Memory B cell (primary cell): ENCODE results near the gene ADA.

Experiments
- ATAC-seq: fragments of 150-1000 bp; cut with Tn5 transposase; 2 replicates; pipeline ENCODE4 v1.10.0; 2021; ENCODE audit warnings: low read depth, mild to moderate bottlenecking, moderate library complexity
- DNase-seq, 2 donors: peaks; one replicate each; pipeline ENCODE4 v3.0.0; 2022; ENCODE audit warnings: low spot score in 2 of 2
- H3K27ac Mint-ChIP-seq: one replicate; pipeline ENCODE4 v1.8.0; 2022; ENCODE audit warnings: mild to moderate bottlenecking, moderate library complexity, mixed read lengths
- H3K27me3 Mint-ChIP-seq: one replicate; pipeline ENCODE4 v1.8.0; 2022; ENCODE audit warnings: mixed read lengths
- H3K36me3 Mint-ChIP-seq: one replicate; pipeline ENCODE4 v1.8.0; 2022; ENCODE audit warnings: mild to moderate bottlenecking, mixed read lengths
- H3K4me1 Mint-ChIP-seq: one replicate; pipeline ENCODE4 v1.8.0; 2022; ENCODE audit warnings: mixed read lengths
- H3K4me3 Mint-ChIP-seq: one replicate; pipeline ENCODE4 v1.8.0; 2022; ENCODE audit warnings: mild to moderate bottlenecking, moderate library complexity, mixed read lengths
- H3K9me3 Mint-ChIP-seq: one replicate; pipeline ENCODE4 v1.8.0; 2022; ENCODE audit warnings: mixed read lengths

Gene ADA

DNA sequence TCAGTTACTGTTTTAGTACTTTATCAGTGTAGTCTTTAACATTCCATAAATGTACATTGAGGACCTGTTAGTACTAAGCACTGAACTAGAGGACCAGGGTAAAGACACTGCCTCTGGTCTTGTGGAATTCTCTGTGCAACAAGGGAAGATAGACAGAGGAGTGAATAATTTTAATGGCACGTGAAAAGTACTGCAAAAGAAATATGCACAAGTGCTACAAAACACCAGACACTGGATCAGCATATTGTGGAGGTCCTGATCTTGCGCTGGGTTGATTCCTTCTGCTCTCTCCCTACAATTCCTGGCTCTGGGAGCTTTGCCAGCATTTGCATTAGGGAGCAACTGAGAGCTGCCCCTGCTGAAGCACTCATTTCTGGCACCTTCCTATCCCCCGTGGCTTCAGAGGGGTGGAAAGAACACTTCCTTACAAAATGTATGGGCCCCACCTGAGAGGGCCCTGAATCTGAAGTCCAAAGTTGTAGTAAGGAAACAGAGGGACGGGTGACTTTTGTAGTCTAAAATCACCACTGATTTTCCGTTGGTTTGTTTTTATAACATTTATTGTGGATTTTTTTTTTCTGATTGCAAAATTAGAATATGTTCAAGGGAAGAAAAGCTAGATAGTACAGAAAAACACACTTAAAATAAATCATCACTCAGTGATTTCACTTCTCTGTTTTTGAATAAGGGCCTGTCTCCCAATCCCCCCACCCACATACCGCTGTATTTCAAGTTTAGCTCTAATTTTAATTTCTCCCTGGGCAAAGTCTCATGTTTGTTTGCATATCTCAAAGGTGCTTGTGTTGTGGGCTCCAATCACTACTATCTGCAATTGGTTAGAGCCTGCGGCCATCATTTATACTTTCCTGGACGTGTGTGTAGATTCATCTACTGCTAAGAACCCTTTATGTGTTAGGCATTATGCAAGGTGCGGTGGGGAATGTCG is 64.2 kb downstream of the ADA start:
- Mint-ChIP-seq H3K36me3 (peaks cover 21% of the 10 kb centered on the region), H3K27me3 (no peaks in the 10 kb centered on the region), H3K27ac (peak overlapping the region; percentile 97), H3K9me3 (peaks cover 2% of the 10 kb centered on the region), H3K4me1 (peaks cover 64% of the 10 kb centered on the region), H3K4me3 (peak overlapping the region; percentile 92)
- no peak for DNase-seq
- ATAC-seq: no peak

DNA sequence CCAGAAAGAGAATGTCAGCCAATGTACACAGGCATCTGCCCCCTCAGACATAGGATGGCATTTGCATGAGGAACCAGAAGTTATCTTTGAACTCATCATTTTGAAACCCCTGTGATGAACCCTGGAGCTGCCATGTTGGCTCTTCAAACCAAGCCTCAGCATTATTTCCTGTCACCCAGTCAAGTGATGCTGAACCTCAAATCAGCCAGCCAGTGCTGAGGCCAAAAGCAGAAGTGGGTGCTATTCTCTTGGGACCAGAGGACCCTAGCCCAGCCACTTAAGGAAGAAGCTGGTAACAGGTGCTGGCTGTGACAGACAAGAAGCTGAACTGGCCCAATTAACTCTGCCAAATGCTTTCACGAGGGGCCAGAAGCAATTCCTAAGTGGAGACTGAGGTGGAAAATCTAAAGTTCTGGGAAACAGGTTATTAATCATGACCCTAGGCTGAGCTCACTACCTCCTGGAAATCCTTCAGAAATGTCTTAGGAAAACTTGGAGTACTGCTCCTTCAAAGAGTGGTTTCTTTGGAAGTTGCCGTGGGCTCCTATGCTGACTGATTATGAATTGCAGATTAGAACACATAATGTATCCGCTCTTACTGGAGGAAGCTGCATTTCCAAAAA is 65.1 kb downstream of the ADA start:
- peaks cover 70% of the 10 kb centered on the region for H3K4me1 Mint-ChIP-seq
- DNase-seq (peak; percentile 65 to 86), ATAC-seq (peak; percentile 85)
- peaks cover 21% of the 10 kb centered on the region for H3K36me3 Mint-ChIP-seq
- peaks cover 2% of the 10 kb centered on the region for H3K9me3 Mint-ChIP-seq
- peak overlapping the region; percentile 97 for H3K27ac Mint-ChIP-seq
- H3K4me3 Mint-ChIP-seq: peak overlapping the region; percentile 92
- H3K27me3 Mint-ChIP-seq: no peaks in the 10 kb centered on the region

DNA sequence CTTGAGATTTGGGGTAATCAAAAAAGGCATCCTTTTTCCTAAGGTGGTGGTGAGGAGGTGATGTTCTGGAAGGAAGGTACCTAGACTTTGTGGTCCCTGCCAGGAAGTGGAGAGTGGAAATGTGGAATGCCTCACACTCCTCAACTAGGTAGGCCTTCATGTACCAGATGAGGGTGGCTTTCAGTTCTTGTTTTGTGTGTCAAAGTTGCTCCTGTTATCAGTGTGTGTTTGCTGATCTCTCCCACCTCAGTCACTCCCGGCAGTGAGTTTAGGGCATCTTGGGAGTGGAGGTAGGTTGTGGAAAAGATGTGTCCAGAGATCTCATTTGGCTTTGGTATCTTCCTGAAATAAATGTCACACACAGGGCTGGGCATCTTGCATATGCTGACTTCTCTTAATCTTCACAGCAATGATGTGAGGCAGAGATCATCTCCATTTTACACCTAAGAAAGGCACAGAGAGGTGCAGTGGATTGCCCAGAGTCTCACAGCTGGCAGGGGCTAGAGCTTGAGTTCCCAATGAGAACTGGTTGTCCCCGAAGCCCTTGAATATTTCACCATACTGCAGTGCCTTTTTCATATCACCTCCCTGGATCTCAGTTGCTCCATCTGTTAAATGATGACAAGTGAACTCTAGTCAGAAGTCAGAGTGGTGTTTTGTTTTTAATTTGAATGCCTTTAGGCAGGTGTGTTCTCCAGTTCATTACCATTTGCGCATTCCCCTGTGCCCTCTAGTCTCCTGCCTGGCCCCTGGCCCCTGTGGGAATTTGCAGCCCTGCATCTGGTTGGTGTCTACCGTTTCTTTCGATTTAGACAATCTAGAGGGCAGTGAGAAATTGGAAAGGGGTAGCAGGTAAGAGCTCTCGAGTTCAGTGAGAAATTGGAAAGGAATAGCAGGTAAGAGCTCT is 66.2 kb downstream of the ADA start:
- Mint-ChIP-seq H3K27ac (peak overlapping the region; percentile 97), H3K27me3 (no peaks in the 10 kb centered on the region)

DNA sequence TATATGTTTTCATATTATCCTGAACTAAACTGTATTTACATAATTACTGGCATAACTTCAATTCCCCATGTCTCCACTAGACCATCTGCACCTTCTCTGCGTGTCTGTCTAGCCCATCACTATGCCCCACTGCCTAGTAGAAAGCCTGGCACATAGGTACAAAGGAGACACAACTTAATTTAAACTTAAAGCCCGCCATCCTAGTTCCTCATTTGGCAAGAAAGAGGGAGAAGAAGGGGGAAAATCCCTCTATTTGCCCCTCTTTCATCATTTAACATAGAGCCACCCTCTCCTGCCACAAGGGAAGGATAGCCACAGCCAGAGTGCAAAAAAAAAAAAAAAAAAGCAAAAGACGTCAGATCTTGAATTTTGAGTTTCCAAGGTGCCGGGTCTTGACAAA is 67.3 kb downstream of the ADA start:
- H3K4me3 Mint-ChIP-seq: peak overlapping the region; percentile 92
- H3K4me1 Mint-ChIP-seq: peaks cover 78% of the 10 kb centered on the region
- H3K36me3 Mint-ChIP-seq: peaks cover 8% of the 10 kb centered on the region
- peak overlapping the region; percentile 97 for H3K27ac Mint-ChIP-seq
- ATAC-seq (peak; percentile 18), DNase-seq (no peak)
- no peaks in the 10 kb centered on the region for H3K27me3 Mint-ChIP-seq
- H3K9me3 Mint-ChIP-seq: peaks cover 2% of the 10 kb centered on the region

More for the DNA sequence above, 66.2 kb downstream of the ADA start:
- ATAC-seq (no peak), DNase-seq (no peak)
- Mint-ChIP-seq H3K9me3 (peaks cover 2% of the 10 kb centered on the region), H3K4me3 (peak overlapping the region; percentile 92), H3K4me1 (peaks cover 75% of the 10 kb centered on the region), H3K36me3 (peaks cover 15% of the 10 kb centered on the region)

DNA sequence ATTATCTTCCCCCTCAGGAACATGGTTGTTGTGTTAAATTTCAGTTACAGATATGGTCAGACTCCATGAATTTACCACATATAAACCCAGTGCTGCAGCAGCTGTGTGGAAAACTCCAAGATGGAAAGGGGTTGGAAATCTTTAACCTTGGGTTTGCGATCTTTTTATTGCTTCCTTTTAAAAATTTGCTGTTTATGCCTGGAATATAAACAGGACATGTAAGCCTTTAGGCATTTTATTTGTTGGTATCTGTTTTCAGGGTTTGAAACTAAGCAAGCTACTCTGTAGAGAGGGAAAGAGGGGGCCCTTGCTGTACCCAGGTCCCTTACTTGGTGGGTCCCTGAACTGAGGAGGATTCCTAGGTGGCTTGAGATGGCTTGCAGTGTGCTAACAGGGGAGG is 68.3 kb downstream of the ADA start:
- Mint-ChIP-seq H3K27ac (peak overlapping the region; percentile 97), H3K4me1 (peaks cover 77% of the 10 kb centered on the region), H3K36me3 (peaks cover 3% of the 10 kb centered on the region), H3K27me3 (no peaks in the 10 kb centered on the region), H3K9me3 (peaks cover 2% of the 10 kb centered on the region), H3K4me3 (peak overlapping the region; percentile 92)
- DNase-seq: no peak
- no peak for ATAC-seq

DNA sequence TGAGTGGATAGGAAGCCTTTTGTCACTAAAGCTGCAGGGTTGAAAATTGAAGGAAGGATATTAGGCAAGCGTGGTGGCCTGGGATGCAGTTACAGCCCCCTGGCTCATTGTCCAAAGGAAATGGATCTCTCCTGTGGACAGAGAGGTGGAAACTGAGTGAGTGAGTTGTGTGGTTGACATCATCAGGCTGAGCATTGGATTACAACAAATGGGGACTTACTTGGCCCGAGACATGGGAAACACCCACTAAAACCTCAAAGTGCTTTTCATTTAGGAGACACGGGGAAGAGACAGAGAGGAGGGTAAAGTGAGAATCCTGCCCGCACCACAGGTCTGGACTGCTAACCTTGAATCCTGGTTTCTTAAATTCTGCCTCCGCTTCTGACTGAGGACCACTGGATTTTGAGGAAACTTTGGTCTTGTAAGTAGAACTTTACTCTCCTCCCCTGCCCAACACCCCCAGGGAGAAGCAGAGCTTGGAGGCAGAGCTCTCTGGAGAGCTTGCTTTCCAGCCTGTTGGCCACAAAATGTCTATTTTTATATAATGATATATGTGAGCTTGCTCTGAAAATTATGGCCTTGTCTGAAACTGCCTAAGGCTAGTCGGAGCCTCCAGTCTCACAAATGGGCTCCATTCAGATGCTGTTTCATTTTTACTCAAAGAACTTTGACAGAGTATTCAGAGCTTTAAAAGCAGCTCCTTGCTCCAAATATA is 69.0 kb downstream of the ADA start, which contains the start of gene PKIG:
Gene PKIG, plus strand, starts transcription at position 269 of the 715 bp plus-strand sequence. CDS start 31,978 bp downstream, outside the sequence.
- peak within 1 kb of the TSS; percentile 97 for H3K27ac Mint-ChIP-seq

DNA sequence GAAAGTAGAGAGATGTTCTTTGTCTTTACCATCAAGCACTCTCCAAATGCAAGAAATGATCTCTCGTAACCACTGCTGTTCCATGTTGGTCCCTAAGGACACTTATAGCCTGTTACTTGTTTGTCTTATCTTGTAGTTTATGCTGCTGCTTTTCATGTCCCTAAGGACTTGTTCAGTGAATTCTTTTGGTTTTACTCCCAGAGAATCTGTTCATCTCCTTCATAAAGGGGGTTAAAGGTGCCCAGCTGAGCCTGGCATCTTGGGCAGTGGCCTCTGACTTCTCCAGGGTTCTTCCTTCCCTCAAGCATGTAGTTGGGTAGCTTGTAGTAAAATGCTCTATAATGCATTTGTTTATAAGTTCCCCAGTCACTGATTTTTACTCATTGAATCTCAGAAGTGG is 70.0 kb downstream of the ADA start:
- Mint-ChIP-seq H3K36me3 (no peaks in the 10 kb centered on the region), H3K4me3 (peak overlapping the region; percentile 92), H3K27me3 (no peaks in the 10 kb centered on the region), H3K27ac (peak overlapping the region; percentile 97), H3K4me1 (peaks cover 64% of the 10 kb centered on the region), H3K9me3 (no peaks in the 10 kb centered on the region)
- DNase-seq: no peak
- ATAC-seq: no peak

More for the DNA sequence above, 69.0 kb downstream of the ADA start, which contains the start of gene PKIG:
- ATAC-seq (no peak), DNase-seq (no peak)
- Mint-ChIP-seq H3K36me3 (no peaks in the 10 kb centered on the region), H3K9me3 (no peaks in the 10 kb centered on the region), H3K4me3 (peak within 1 kb of the TSS; percentile 92), H3K27me3 (no peaks in the 10 kb centered on the region), H3K4me1 (peaks cover 70% of the 10 kb centered on the region)

DNA sequence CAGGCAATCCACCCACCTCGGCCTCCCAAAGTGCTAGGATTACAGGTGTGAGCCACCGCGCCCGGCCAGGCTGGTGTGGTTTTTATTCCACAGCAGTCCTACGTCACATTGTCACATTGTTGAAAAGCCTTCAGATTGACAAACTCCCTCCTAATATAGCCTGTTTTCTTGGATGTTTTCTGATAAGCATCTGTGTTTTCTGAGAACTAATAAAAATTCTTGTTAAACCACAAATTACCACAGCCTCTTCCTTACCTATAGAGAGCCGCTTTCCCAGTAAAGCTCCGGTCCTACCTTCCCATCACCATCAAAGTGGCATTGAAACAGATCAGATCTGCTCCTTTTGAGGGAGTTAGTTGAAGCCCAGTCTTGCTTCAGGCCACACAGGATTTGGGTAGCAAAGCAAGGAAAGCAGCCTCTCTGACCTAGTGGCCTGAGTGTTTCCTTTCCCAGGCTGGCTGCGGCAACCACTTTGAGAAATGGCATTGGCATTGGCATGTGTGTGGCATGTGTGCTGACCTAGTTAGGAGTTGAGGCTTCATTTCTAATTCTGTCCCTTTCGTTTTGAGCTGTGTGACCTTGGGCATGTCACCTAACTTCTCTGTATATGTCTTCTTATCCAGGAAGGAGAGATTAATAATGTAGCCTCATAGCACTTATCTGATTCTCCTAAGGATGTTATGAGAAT is 70.8 kb downstream of the ADA start:
- Mint-ChIP-seq H3K36me3 (no peaks in the 10 kb centered on the region), H3K27ac (peak overlapping the region; percentile 97), H3K4me3 (peak overlapping the region; percentile 92), H3K27me3 (no peaks in the 10 kb centered on the region), H3K4me1 (peaks cover 65% of the 10 kb centered on the region), H3K9me3 (no peaks in the 10 kb centered on the region)
- no peak for ATAC-seq
- DNase-seq: no peak

DNA sequence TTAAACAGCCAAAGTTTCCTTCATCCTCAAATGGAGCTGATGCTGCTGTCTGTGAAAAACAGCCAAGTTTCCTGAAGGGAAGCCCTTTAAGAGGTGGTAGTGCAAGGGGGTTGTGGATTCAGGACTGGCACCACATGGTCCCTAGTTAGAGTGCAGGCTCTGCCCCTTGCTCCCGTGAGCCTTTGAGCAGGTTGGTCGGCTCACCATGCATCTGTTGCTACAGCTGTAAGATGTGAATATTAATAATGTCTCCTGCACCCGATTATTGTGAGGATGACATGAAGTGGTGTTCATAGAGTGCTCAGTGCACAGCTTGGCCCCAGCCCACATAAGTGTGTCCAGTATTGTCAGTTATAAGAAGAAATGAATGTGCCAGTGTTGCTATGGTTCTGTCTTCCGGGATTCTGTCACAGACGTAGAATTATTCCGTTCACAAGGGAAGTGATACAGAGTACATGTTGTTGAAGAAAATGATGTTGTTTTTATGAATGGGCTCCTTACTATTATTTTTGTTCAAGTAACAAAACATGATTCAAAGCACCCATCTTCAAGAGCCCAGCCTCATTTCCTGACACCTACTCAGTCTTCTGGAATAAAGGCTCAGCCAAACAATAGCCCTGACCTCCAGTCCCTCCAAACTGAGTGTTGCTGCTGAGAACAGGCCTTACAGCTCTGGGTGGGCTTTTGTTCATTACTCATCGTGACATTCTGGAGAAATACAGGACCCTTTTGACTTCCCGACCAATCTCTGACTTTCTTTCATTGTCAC is 72.0 kb downstream of the ADA start:
- ATAC-seq (peak; percentile 50), DNase-seq (no peak)

DNA sequence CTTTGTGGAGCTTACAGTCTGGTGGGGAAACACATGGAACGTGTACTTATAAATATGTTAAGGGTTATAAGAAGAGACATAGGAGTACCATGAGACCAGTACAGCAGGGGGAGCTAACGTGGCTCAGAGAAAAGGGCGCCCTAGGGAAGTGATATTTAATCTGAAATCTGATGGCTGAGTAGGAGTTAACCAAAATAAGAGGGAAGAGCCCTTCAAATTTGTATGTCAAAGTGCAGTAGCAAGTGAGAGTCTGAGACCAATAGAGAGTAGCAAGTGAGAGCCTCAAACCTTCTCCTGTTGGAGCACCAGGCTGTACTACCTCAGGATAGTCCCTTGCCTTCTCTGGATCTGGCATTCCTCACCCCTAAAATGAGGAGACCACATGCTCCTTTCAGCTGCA is 75.2 kb downstream of the ADA start:
- DNase-seq (peak in 1 of 2 donors; percentile 60), ATAC-seq (peak; percentile 78)
- H3K4me3 Mint-ChIP-seq: peak overlapping the region; percentile 57
- peaks cover 32% of the 10 kb centered on the region for H3K4me1 Mint-ChIP-seq
- no peaks in the 10 kb centered on the region for H3K27me3 Mint-ChIP-seq
- no peaks in the 10 kb centered on the region for H3K9me3 Mint-ChIP-seq
- H3K36me3 Mint-ChIP-seq: no peaks in the 10 kb centered on the region
- H3K27ac Mint-ChIP-seq: peak overlapping the region; percentile 26

More for the DNA sequence above, 72.0 kb downstream of the ADA start:
- H3K27ac Mint-ChIP-seq: peak overlapping the region; percentile 97
- peaks cover 55% of the 10 kb centered on the region for H3K4me1 Mint-ChIP-seq
- H3K9me3 Mint-ChIP-seq: no peaks in the 10 kb centered on the region
- H3K4me3 Mint-ChIP-seq: peak overlapping the region; percentile 41
- H3K27me3 Mint-ChIP-seq: no peaks in the 10 kb centered on the region
- H3K36me3 Mint-ChIP-seq: no peaks in the 10 kb centered on the region

DNA sequence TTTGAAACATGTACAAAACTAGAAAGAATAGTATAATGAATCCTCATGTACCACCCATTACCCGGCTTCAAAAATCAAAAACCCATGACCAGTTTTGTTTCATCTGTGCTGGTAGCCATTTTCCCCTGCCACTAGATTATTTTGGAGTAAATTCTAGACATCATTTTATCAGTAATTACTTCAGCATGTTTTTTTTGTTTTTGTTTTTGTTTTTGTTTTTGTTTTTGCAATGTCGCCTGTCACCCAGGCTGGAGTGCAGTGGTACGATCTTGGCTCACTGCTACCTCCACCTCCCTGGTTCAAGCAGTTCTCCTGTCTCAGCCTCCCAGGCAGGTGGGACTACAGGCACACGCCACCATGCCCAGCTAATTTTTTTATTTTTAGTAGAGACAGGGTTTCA is 77.1 kb downstream of the ADA start:
- Mint-ChIP-seq H3K27me3 (no peaks in the 10 kb centered on the region), H3K4me1 (peaks cover 18% of the 10 kb centered on the region), H3K4me3 (no peak overlapping the region), H3K36me3 (no peaks in the 10 kb centered on the region), H3K27ac (no peak overlapping the region), H3K9me3 (no peaks in the 10 kb centered on the region)
- DNase-seq (no peak), ATAC-seq (no peak)

DNA sequence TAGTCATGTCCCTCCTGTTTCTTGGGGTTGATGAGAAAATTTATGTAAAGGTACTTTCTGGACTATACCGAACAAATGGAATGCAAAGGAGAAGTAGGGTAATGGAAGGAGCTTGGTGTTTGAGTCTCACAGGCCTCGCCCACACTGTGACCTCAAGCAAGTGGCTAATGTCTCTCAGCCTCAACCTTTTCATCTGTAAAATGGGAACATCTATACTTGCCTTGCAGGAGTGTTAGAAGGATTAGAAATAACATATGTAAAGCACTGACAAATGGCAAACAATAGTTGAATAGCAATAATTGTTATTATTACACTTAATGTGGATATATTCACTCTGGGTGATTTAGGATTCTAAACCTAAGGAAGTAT is 78.0 kb downstream of the ADA start:
- DNase-seq: no peak
- ATAC-seq: no peak
- Mint-ChIP-seq H3K27ac (no peak overlapping the region), H3K4me3 (no peak overlapping the region), H3K36me3 (no peaks in the 10 kb centered on the region), H3K9me3 (no peaks in the 10 kb centered on the region), H3K27me3 (no peaks in the 10 kb centered on the region), H3K4me1 (peaks cover 13% of the 10 kb centered on the region)
